OCI-LY3 (cell line): ENCODE results near the gene MED12L.

ENCODE experiments used
- H2AFZ ChIP-seq: fragments of 200-600, 300-600 bp; shearing (Covaris generic); 2 replicates; pipeline ENCODE4 v1.6.0; 2014; ENCODE audit warnings: antibody characterized with exemption, low read depth, low read length
- H3K27ac ChIP-seq: fragments of 200-600, 300-600 bp; sonication (generic); 2 replicates; pipeline ENCODE4 v1.5.1; 2014; ENCODE audit warnings: mild to moderate bottlenecking, low read length, moderate library complexity, mixed read lengths
- H3K27me3 ChIP-seq: fragments of 200-600, 300-600 bp; sonication (generic); 2 replicates; pipeline ENCODE4 v1.6.1; 2014; ENCODE audit warnings: low read depth, low read length, mixed read lengths
- H3K36me3 ChIP-seq: fragments of 200-600, 300-600 bp; sonication (generic); replicated peaks from 2 replicates; pipeline ENCODE3; 2014; ENCODE audit warnings: low read depth, low read length, mixed read lengths
- H3K4me1 ChIP-seq: fragments of 300-600, 200-600 bp; sonication (generic); 2 replicates; pipeline ENCODE4 v1.6.1; 2014; ENCODE audit warnings: low read length, mixed read lengths
- H3K4me2 ChIP-seq: fragments of 200-600, 300-600 bp; sonication (generic); 2 replicates; pipeline ENCODE4 v1.6.1; 2014; ENCODE audit warnings: low read length, mixed read lengths
- H3K4me3 ChIP-seq: fragments of 300-600, 200-600 bp; sonication (generic); 2 replicates; pipeline ENCODE4 v1.5.1; 2014; ENCODE audit warnings: antibody characterized with exemption, mild to moderate bottlenecking, low read length, moderate library complexity
- H3K79me2 ChIP-seq: fragments of 300-600, 200-600 bp; shearing (Covaris generic); 2 replicates; pipeline ENCODE4 v1.6.1; 2014; ENCODE audit warnings: mild to moderate bottlenecking, low read length, mixed read lengths
- H3K9ac ChIP-seq: fragments of 300-600, 200-600 bp; shearing (Covaris generic); 2 replicates; pipeline ENCODE4 v1.6.0; 2014; ENCODE audit warnings: mild to moderate bottlenecking, low read length, moderate library complexity
- H3K9me3 ChIP-seq: fragments of 200-600, 300-600 bp; shearing (Covaris generic); 2 replicates; pipeline ENCODE4 v1.6.1; 2014; ENCODE audit warnings: low read length, mixed read lengths; ENCODE audit not compliant: insufficient read depth
- H4K20me1 ChIP-seq: fragments of 200-600, 300-600 bp; sonication (generic); 2 replicates; pipeline ENCODE4 v1.6.1; 2016; ENCODE audit warnings: low read length, mixed read lengths; ENCODE audit not compliant: insufficient read depth
- CTCF ChIP-seq: fragments of 200-600, 300-600 bp; sonication (generic); IDR thresholded peaks from 2 replicates; pipeline ENCODE4 v1.5.1; 2014; ENCODE audit warnings: antibody characterized with exemption, low read length, low read depth
- EZH2phosphoT487 ChIP-seq: fragments of 200-600 bp; shearing (Covaris generic); IDR thresholded peaks from 2 replicates; pipeline ENCODE4 v1.6.1; 2018; ENCODE audit warnings: antibody characterized with exemption, mixed run types, low read depth

MED12L gene

GRCh38 chr3:151174351-151174750 is 88.9 kb downstream of the MED12L start:
- H3K27me3 ChIP-seq: no peaks in the 10 kb centered on the region

DNA sequence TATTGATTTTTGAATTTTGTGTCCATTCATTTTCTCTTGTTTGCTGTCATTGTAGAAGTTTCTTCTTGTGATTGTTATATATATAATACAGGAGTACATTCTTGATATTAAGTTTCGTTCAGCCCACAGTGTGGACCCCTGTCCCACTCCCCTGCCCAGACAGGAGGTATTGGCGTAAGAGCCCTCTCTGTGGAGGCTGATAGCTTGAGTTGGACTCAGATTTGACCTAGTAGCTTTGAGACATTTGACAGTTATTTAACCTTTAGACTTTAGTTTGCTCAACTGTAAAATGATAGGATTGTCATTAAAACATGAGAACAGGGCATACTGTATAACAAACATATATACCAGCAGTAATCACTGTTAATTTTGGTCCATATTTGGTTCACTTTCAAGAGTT is 90.5 kb downstream of the MED12L start:
- Histone ChIP-seq H2AFZ (no peak overlapping the region), H3K9ac (no peak overlapping the region), H3K4me1 (peaks cover 15% of the 10 kb centered on the region), H3K79me2 (no peaks in the 10 kb centered on the region), H3K4me3 (no peak overlapping the region), H3K4me2 (no peak overlapping the region), H3K27ac (no peak overlapping the region), H3K9me3 (no peaks in the 10 kb centered on the region), H3K36me3 (no peaks in the 10 kb centered on the region), H4K20me1 (no peaks in the 10 kb centered on the region), H3K27me3 (no peaks in the 10 kb centered on the region)
- TF ChIP-seq EZH2phosphoT487 (no peak), CTCF (no peak)

More at GRCh38 chr3:151174351-151174750, 88.9 kb downstream of the MED12L start:
- no peak overlapping the region for H3K27ac ChIP-seq
- H4K20me1 ChIP-seq: no peaks in the 10 kb centered on the region
- no peak overlapping the region for H3K4me2 ChIP-seq
- H3K79me2 ChIP-seq: no peaks in the 10 kb centered on the region
- no peak for TF ChIP-seq EZH2phosphoT487
- TF ChIP-seq CTCF: no peak
- peaks cover 31% of the 10 kb centered on the region for H3K4me1 ChIP-seq
- H2AFZ ChIP-seq: no peak overlapping the region
- no peak overlapping the region for H3K9ac ChIP-seq
- H3K36me3 ChIP-seq: no peaks in the 10 kb centered on the region
- H3K4me3 ChIP-seq: no peak overlapping the region
- no peaks in the 10 kb centered on the region for H3K9me3 ChIP-seq

DNA sequence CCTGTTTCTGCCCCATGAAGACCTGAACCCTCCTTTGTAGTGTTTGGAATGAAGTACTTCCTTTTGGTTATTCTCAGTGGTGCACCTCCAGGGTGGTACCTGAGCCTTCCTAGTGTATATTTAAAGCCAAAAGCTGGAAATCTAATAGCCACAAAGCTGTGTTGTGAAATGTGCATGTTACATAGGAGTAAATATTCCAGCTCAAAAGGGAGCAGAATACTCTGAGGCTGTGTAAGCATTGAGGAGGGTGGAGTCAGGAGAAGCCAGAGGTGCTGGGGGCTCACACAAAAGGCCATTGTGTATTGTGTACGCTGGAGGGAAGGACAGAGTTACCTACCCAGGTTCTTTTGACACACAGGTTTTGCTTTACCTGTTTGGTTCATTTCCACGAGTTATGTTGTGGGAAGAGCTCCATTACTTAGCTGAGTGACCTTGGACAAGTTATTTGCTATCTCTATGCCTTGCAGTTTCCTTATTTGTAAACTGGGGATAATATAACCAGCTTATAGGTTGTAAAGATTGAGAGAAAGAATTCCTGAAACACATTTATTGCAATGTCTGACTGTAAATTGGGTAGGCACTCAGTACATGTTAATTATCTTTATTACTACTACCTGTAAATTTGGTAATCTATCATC is 92.9 kb downstream of the MED12L start:
- TF ChIP-seq EZH2phosphoT487: no peak
- no peak for TF ChIP-seq CTCF
- Histone ChIP-seq H3K4me3 (no peak overlapping the region), H3K4me1 (no peaks in the 10 kb centered on the region), H3K27me3 (no peaks in the 10 kb centered on the region), H3K4me2 (no peak overlapping the region), H3K79me2 (no peaks in the 10 kb centered on the region), H3K27ac (no peak overlapping the region), H3K36me3 (no peaks in the 10 kb centered on the region), H2AFZ (no peak overlapping the region), H3K9ac (no peak overlapping the region), H3K9me3 (no peaks in the 10 kb centered on the region), H4K20me1 (no peaks in the 10 kb centered on the region)

- no peak overlapping the region for H3K4me3 ChIP-seq
- H4K20me1 ChIP-seq: no peaks in the 10 kb centered on the region
- no peak overlapping the region for H2AFZ ChIP-seq
- TF ChIP-seq EZH2phosphoT487 (no peak), CTCF (no peak)
- H3K36me3 ChIP-seq: no peaks in the 10 kb centered on the region
- H3K27me3 ChIP-seq: no peaks in the 10 kb centered on the region
- H3K9ac ChIP-seq: no peak overlapping the region
- no peak overlapping the region for H3K4me2 ChIP-seq
- H3K27ac ChIP-seq: no peak overlapping the region
- H3K9me3 ChIP-seq: no peaks in the 10 kb centered on the region
- H3K79me2 ChIP-seq: no peaks in the 10 kb centered on the region
- peaks cover 14% of the 10 kb centered on the region for H3K4me1 ChIP-seq
These were observed 97.0 kb downstream of the MED12L start for GRCh38 chr3:151182349-151183079.
